ENCODE measurements around the gene AK3. TPM values are rescaled to one million over a fixed set of nuclear protein-coding genes. Genes with fewer than 3 reads are reported as not detected.

Gene AK3
- total RNA-seq, 1 experiment from 2014 or later = 21.5 TPM

DNA sequence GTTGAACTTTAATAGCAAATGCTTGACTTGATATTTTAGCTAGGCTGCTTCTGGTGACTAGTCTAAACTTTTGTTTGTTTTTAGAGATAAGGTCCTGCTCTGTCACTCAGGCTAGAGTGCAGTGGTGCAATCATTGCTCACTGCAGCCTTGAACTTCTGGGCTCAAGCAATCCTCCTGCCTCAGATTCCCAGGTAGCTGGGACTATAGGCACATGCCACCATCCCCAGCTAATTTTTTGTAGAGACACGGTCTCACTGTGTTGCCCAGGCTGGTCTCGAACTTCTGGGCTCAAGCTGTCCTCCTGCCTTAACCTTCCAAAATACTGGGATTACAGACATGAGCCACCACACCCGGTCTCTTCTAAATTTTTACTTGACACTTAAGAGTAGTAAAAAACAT is 40.9 kb downstream of the AK3 start:
- Mint-ChIP-seq H3K4me1 (ENCODE audit: low read depth, unreplicated experiment) (no peaks in the 10 kb centered on the region), H3K9me3 (ENCODE audit: low read depth, unreplicated experiment) (no peaks in the 10 kb centered on the region), H3K4me3 (ENCODE audit: low read depth, unreplicated experiment) (no peak overlapping the region), H3K36me3 (ENCODE audit: insufficient read depth, unreplicated experiment) (peaks cover 22% of the 10 kb centered on the region), H3K27me3 (ENCODE audit: unreplicated experiment) (no peaks in the 10 kb centered on the region), H3K27ac (ENCODE audit: unreplicated experiment) (no peak overlapping the region)
- intact Hi-C loops (cut with micrococcal nuclease; ENCODE audit: unreplicated experiment) = no loop called here
- no TSS peak for BruUV-seq (replicated peaks)
- TF ChIP-seq, protein P1, sequence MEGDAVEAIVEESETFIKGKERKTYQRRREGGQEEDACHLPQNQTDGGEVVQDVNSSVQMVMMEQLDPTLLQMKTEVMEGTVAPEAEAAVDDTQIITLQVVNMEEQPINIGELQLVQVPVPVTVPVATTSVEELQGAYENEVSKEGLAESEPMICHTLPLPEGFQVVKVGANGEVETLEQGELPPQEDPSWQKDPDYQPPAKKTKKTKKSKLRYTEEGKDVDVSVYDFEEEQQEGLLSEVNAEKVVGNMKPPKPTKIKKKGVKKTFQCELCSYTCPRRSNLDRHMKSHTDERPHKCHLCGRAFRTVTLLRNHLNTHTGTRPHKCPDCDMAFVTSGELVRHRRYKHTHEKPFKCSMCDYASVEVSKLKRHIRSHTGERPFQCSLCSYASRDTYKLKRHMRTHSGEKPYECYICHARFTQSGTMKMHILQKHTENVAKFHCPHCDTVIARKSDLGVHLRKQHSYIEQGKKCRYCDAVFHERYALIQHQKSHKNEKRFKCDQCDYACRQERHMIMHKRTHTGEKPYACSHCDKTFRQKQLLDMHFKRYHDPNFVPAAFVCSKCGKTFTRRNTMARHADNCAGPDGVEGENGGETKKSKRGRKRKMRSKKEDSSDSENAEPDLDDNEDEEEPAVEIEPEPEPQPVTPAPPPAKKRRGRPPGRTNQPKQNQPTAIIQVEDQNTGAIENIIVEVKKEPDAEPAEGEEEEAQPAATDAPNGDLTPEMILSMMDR (IDR thresholded peaks at IDR 0.05; ENCODE audit: unreplicated experiment) = no peak
- DNase-seq = no peak
- CTCF ChIA-PET = no interaction called here

DNA sequence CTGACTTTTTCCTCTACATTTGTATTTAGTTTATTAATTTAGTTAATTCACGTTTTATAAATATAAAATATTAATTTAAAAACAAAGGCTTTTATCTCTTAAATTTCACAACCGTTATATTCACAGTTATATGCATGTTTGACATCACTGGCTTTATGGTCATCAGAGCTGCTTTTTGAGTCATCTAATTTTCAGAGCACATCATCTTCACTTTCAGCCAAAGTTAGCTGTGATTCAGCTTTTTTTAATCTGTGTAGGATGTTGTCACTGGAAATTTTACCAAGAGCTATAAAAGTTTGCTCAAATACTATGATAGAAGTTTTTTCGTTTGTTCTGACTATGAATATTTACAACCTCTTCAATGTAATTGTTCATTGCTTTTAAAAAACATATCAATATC is 49.2 kb downstream of the AK3 start:
- TF ChIP-seq, protein P1 (IDR thresholded peaks at IDR 0.05; ENCODE audit: unreplicated experiment) = no peak
- Mint-ChIP-seq H3K36me3 (ENCODE audit: insufficient read depth, unreplicated experiment) (peaks cover 6% of the 10 kb centered on the region), H3K27ac (ENCODE audit: unreplicated experiment) (no peak overlapping the region), H3K9me3 (ENCODE audit: low read depth, unreplicated experiment) (no peaks in the 10 kb centered on the region), H3K4me3 (ENCODE audit: low read depth, unreplicated experiment) (no peak overlapping the region), H3K4me1 (ENCODE audit: low read depth, unreplicated experiment) (no peaks in the 10 kb centered on the region), H3K27me3 (ENCODE audit: unreplicated experiment) (no peaks in the 10 kb centered on the region)
- CTCF ChIA-PET = no interaction called here
- no peak for DNase-seq
- no TSS peak for BruUV-seq (replicated peaks)
- intact Hi-C loops (cut with micrococcal nuclease; ENCODE audit: unreplicated experiment) = no loop called here

DNA sequence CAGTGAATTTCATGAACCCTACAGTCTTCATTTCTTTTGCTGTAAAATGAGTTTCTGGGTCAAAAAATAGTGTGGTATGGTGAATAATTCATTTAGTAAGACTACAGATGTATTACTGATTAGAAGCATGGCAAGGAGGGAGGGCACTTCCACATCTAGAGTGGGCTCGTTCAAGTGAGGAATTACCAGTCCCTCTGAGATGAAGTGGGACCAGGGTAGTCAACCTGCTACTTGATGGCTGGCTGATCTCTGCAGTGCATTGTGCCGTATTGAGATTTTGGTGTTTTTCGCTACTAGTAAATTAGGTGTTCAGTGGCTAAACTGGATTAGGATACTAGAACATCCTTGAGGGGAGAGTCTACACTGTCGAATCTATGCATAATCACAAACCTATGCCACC is 50.9 kb downstream of the AK3 start:
- Mint-ChIP-seq H3K4me3 (ENCODE audit: low read depth, unreplicated experiment) (no peak overlapping the region), H3K36me3 (ENCODE audit: insufficient read depth, unreplicated experiment) (peaks cover 5% of the 10 kb centered on the region), H3K4me1 (ENCODE audit: low read depth, unreplicated experiment) (no peaks in the 10 kb centered on the region), H3K27ac (ENCODE audit: unreplicated experiment) (no peak overlapping the region), H3K27me3 (ENCODE audit: unreplicated experiment) (no peaks in the 10 kb centered on the region), H3K9me3 (ENCODE audit: low read depth, unreplicated experiment) (no peaks in the 10 kb centered on the region)
- CTCF ChIA-PET = no interaction called here
- no TSS peak for BruUV-seq (replicated peaks)
- intact Hi-C loops (cut with micrococcal nuclease; ENCODE audit: unreplicated experiment) = no loop called here
- DNase-seq = no peak
- TF ChIP-seq, protein P1 (IDR thresholded peaks at IDR 0.05; ENCODE audit: unreplicated experiment) = no peak

DNA sequence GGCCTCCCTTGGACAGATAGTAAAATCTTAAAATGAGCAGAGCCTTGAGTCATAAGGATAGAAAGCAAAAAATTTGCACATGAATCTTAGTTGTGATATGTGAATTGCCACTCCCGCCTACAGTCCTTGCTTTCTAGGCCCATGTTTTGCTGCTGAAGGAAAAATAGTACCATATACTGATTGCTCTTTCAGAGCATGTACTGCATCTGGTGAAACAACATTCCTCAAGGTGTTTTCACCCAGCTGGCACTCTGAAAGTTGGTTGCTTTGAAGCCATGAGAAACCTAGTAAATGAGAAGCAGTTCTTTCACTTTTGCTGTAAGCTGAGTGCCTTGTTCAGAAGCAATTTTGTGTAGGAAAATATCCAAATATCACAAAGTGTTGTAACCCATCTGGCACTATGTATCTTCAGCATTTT is 51.3 kb downstream of the AK3 start:
- CTCF ChIA-PET = no interaction called here
- TF ChIP-seq, protein P1 (IDR thresholded peaks at IDR 0.05; ENCODE audit: unreplicated experiment) = no peak
- Mint-ChIP-seq H3K9me3 (ENCODE audit: low read depth, unreplicated experiment) (no peaks in the 10 kb centered on the region), H3K27me3 (ENCODE audit: unreplicated experiment) (no peaks in the 10 kb centered on the region), H3K36me3 (ENCODE audit: insufficient read depth, unreplicated experiment) (peaks cover 5% of the 10 kb centered on the region), H3K4me1 (ENCODE audit: low read depth, unreplicated experiment) (no peaks in the 10 kb centered on the region), H3K27ac (ENCODE audit: unreplicated experiment) (no peak overlapping the region), H3K4me3 (ENCODE audit: low read depth, unreplicated experiment) (no peak overlapping the region)
- intact Hi-C loops (cut with micrococcal nuclease; ENCODE audit: unreplicated experiment) = loop anchor here (10.0 kb wide), 1 partner anchor 45 kb away; no protein-coding TSS in a partner anchor
- no peak for DNase-seq
- no TSS peak for BruUV-seq (replicated peaks)
